SH-SY5Y (cell line): ENCODE measurements around the gene GALNT11.

Experiments used
- GATA2 ChIP-seq: IDR thresholded peaks from 2 replicates; pipeline ENCODE4 v1.6.1; 2011; ENCODE audit warnings: mild to moderate bottlenecking, low read depth, low read length
- GATA3 ChIP-seq: IDR thresholded peaks from 2 replicates; pipeline ENCODE4 v1.6.1; 2011; ENCODE audit warnings: low read depth, mild to moderate bottlenecking, low read length, moderate library complexity

The GALNT11 gene

GRCh38 chr7:152014722-152015121 is 10.8 kb upstream of the GALNT11 start:
- TF ChIP-seq GATA2 (no peak), GATA3 (no peak)

GRCh38 chr7:152015600-152015999 is 9.9 kb upstream of the GALNT11 start:
- TF ChIP-seq GATA2 (no peak), GATA3 (no peak)

GRCh38 chr7:152016947-152017346 is 8.5 kb upstream of the GALNT11 start:
- TF ChIP-seq GATA3 = no peak
- no peak for TF ChIP-seq GATA2

GRCh38 chr7:152025937-152026890 is 740 bp downstream of the GALNT11 start:
- no peak for TF ChIP-seq GATA2
- no peak for TF ChIP-seq GATA3

- no peak for TF ChIP-seq GATA2
- TF ChIP-seq GATA3 = no peak
Observed at GRCh38 chr7:152035817-152036216, 10.3 kb downstream of the GALNT11 start.

GRCh38 chr7:152046531-152046930 is 21.1 kb downstream of the GALNT11 start:
- TF ChIP-seq GATA2 (no peak), GATA3 (no peak)

GRCh38 chr7:152048051-152048450 is 22.6 kb downstream of the GALNT11 start:
- TF ChIP-seq GATA3 (no peak), GATA2 (no peak)

GRCh38 chr7:152050547-152050971 is 25.1 kb downstream of the GALNT11 start:
- TF ChIP-seq GATA2 = no peak
- no peak for TF ChIP-seq GATA3

- TF ChIP-seq GATA2 (no peak), GATA3 (no peak)
Observed at GRCh38 chr7:152051968-152052367, 26.5 kb downstream of the GALNT11 start.

GRCh38 chr7:152052771-152053170 is 27.3 kb downstream of the GALNT11 start:
- TF ChIP-seq GATA2 (no peak), GATA3 (no peak)

GRCh38 chr7:152054367-152055230 is 29.1 kb downstream of the GALNT11 start:
- TF ChIP-seq GATA2 (no peak), GATA3 (no peak)

- TF ChIP-seq GATA3 = no peak
- no peak for TF ChIP-seq GATA2
Observed at GRCh38 chr7:152056621-152057274, 31.3 kb downstream of the GALNT11 start.

GRCh38 chr7:152059311-152059710 is 33.8 kb downstream of the GALNT11 start:
- TF ChIP-seq GATA3 (no peak), GATA2 (no peak)

GRCh38 chr7:152072421-152072820 is 46.9 kb downstream of the GALNT11 start:
- TF ChIP-seq GATA3 = no peak
- TF ChIP-seq GATA2 = no peak
